ENCODE measurements around the gene MBTPS1.

DNA sequence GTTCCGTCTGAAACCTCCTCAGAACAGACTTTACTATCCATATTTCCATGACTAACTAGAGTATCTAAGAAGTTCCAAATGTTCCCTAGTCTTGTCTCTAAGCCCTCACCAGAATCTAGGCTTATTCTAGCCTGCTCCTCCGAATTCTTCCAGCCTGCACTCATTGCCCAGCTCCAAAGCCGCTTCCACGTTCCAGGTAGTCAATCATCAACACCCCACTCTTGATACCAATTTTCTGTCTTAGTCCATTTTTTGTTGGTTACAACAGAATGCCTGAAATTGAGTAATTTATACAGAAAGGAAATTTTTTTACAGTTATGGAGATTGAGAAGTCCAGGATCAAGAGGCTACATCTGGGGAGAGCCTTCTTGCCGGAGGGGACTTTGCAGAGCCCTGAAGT lies 95.3 kb downstream of the MBTPS1 start:
- TF ChIP-seq EZH2 (IDR thresholded peaks at IDR 0.05; ENCODE audit: insufficient read depth, low read length) (no peak), CTCF (IDR thresholded peaks at IDR 0.05; ENCODE audit: insufficient read depth, low read depth, low read length) (no peak)
